HepG2 (cell line): ENCODE data around the gene CBX2. TPM values are rescaled to one million over a fixed set of nuclear protein-coding genes. Genes with fewer than 3 reads are reported as not detected.

Experiments used
- ATF7 ChIP-seq, 2 experiments: fragments of 450-650 bp in 1 of 2; sonication (generic) in 1 of 2; formaldehyde crosslinking in 1 of 2; IDR thresholded peaks; 2 replicates each; pipeline versions ENCODE4 v1.4.0 to v1.6.1; 2016 to 2020; ENCODE audit warnings: antibody characterized with exemption in 1 of 2, mild to moderate bottlenecking in 1 of 2, missing genetic modification reagents in 1 of 2
- CSRNP1 ChIP-seq: sonication (generic); formaldehyde crosslinking; IDR thresholded peaks from 2 replicates; pipeline ENCODE4 v1.8.1; 2023; ENCODE audit warnings: mild to moderate bottlenecking, missing genetic modification reagents
- EED ChIP-seq: sonication (generic); formaldehyde crosslinking; IDR thresholded peaks from 2 replicates; pipeline ENCODE4 v1.5.0; 2020; ENCODE audit warnings: mild to moderate bottlenecking, missing genetic modification reagents
- ELF1 ChIP-seq: sonication (generic); formaldehyde crosslinking; IDR thresholded peaks from 2 replicates; pipeline ENCODE4 v1.4.0; 2020; ENCODE audit warnings: missing genetic modification reagents
- KLF13 ChIP-seq: sonication (generic); formaldehyde crosslinking; IDR thresholded peaks from 2 replicates; pipeline ENCODE4 v1.4.0; 2020; ENCODE audit warnings: mild to moderate bottlenecking, missing genetic modification reagents
- MIXL1 ChIP-seq: IDR thresholded peaks from 2 replicates; pipeline ENCODE4 v1.6.1; 2016
- NFIB ChIP-seq: sonication (generic); formaldehyde crosslinking; IDR thresholded peaks from 2 replicates; pipeline ENCODE4 v1.9.0; 2021; ENCODE audit warnings: missing genetic modification reagents, mild to moderate bottlenecking, borderline replicate concordance
- PATZ1 ChIP-seq: sonication (generic); formaldehyde crosslinking; IDR thresholded peaks from 2 replicates; pipeline ENCODE4 v1.4.0; 2020; ENCODE audit warnings: missing genetic modification reagents
- PITX1 ChIP-seq: sonication (generic); formaldehyde crosslinking; IDR thresholded peaks from 2 replicates; pipeline ENCODE4 v1.5.1; 2020; ENCODE audit warnings: mild to moderate bottlenecking, missing genetic modification reagents
- PREB ChIP-seq: sonication (generic); formaldehyde crosslinking; IDR thresholded peaks from 2 replicates; pipeline ENCODE4 v1.4.0; 2020; ENCODE audit warnings: missing genetic modification reagents
- SNAPC5 ChIP-seq: sonication (generic); formaldehyde crosslinking; IDR thresholded peaks from 2 replicates; pipeline ENCODE4 v1.8.1; 2023; ENCODE audit warnings: mild to moderate bottlenecking, missing genetic modification reagents, borderline replicate concordance
- SYNCRIP ChIP-seq: fragments of 200-400 bp; formaldehyde crosslinking; IDR thresholded peaks from 2 replicates; pipeline ENCODE4 v1.6.1; 2018; ENCODE audit warnings: mild to moderate bottlenecking, low read depth, low read length; ENCODE audit not compliant: insufficient read depth
- TAF1 ChIP-seq: sonication (generic); formaldehyde crosslinking; IDR thresholded peaks from 2 replicates; pipeline ENCODE4 v1.4.0; 2020; ENCODE audit warnings: missing genetic modification reagents
- U2AF2 ChIP-seq: fragments of 200-400 bp; formaldehyde crosslinking; IDR thresholded peaks from 2 replicates; pipeline ENCODE4 v1.6.1; 2017; ENCODE audit warnings: low read depth, mild to moderate bottlenecking, low read length
- ZNF207 ChIP-seq: fragments of 450-650 bp; IDR thresholded peaks from 2 replicates; pipeline ENCODE4 v1.6.1; 2016; ENCODE audit warnings: antibody characterized with exemption, borderline replicate concordance
- ZNF383 ChIP-seq: sonication (generic); formaldehyde crosslinking; IDR thresholded peaks from 2 replicates; pipeline ENCODE4 v1.4.0; 2020; ENCODE audit warnings: missing genetic modification reagents, mild to moderate bottlenecking, borderline replicate concordance
- ZNF530 ChIP-seq: sonication (generic); formaldehyde crosslinking; IDR thresholded peaks from 2 replicates; pipeline ENCODE4 v1.5.0; 2020; ENCODE audit warnings: low read depth, mild to moderate bottlenecking, missing genetic modification reagents
- ZNF547 ChIP-seq: sonication (generic); formaldehyde crosslinking; IDR thresholded peaks from 2 replicates; pipeline ENCODE4 v1.5.1; 2020; ENCODE audit warnings: mild to moderate bottlenecking, missing genetic modification reagents
- ZNF597 ChIP-seq: sonication (generic); formaldehyde crosslinking; IDR thresholded peaks from 2 replicates; pipeline ENCODE4 v1.5.0; 2020; ENCODE audit warnings: missing genetic modification reagents
- ZNF598 ChIP-seq: sonication (generic); formaldehyde crosslinking; IDR thresholded peaks from 2 replicates; pipeline ENCODE4 v1.5.1; 2020; ENCODE audit warnings: mild to moderate bottlenecking, missing genetic modification reagents, borderline replicate concordance
- ZNF644 ChIP-seq: IDR thresholded peaks from 2 replicates; pipeline ENCODE4 v1.6.1; 2016; ENCODE audit warnings: low read depth
- ZNF713 ChIP-seq: sonication (generic); formaldehyde crosslinking; IDR thresholded peaks from 2 replicates; pipeline ENCODE4 v1.4.0; 2020; ENCODE audit warnings: mild to moderate bottlenecking, missing genetic modification reagents
- polyA plus RNA-seq, 8 experiments: library from polyadenylated mRNA; depleted of rRNA in 3 of 8; stranded (reverse) in 7 of 8; unstranded in 1 of 8; fragments of >200 nt; fragmentation: Illumina TruSeq in 4 of 8; extraction: Trizol in 4 of 8; gene quantifications; 2 replicates each; pipeline versions ENCODE4 v1.2.1 to v1.2.3, GENCODE V29; 2011 to 2016; ENCODE audit warnings: low read depth in 4 of 8, missing spikeins in 1 of 8, mixed read lengths in 1 of 8; ENCODE audit not compliant: insufficient read depth in 1 of 8
- total RNA-seq, 5 experiments: library from RNA; depleted of rRNA; stranded (reverse); fragments of >200 nt; fragmentation: Illumina TruSeq; extraction: Trizol; gene quantifications; 2 replicates each; pipeline ENCODE4 v1.2.3, GENCODE V29; 2016; ENCODE audit warnings: low read depth in 1 of 5

CBX2 gene
- total and polyA plus RNA-seq, 2 of the 13 experiments (the other 11 are each of a cell fraction or from before 2014, with no cell fraction given): 14.5 to 31.1 TPM

- TF ChIP-seq ELF1 (CRISPR knock-in tag): no peak; the same call in 1 of the 2 replicates
- TF ChIP-seq ZNF598 (CRISPR knock-in tag): peak; percentile 41; the same call in 1 of the 2 replicates
- no peak for TF ChIP-seq PATZ1 (CRISPR knock-in tag)
- no peak for TF ChIP-seq SNAPC5
- TF ChIP-seq MIXL1 (CRISPR knock-in tag): 0 out of 2 replicates have a peak, but pooled peaks have one; percentile 45
- peak; percentile 9; the same call in 1 of the 2 replicates for TF ChIP-seq CSRNP1
- TF ChIP-seq PREB: no peak
- TF ChIP-seq U2AF2: no peak
- TF ChIP-seq ZNF547 (CRISPR knock-in tag): peak; percentile 75
- TF ChIP-seq ZNF644 (CRISPR knock-in tag): no peak
- no peak for TF ChIP-seq ZNF597 (CRISPR knock-in tag)
- TF ChIP-seq SYNCRIP: no peak
- TF ChIP-seq ZNF530 (CRISPR knock-in tag): no peak
- no peak for TF ChIP-seq ZNF383
- no peak for TF ChIP-seq ATF7 (IDR thresholded peaks at IDR 0.05)
- no peak for TF ChIP-seq ATF7 (CRISPR knock-in tag; IDR thresholded peaks at IDR 0.05)
- TF ChIP-seq ZNF713 (CRISPR knock-in tag): peak; percentile 72; the same call in 1 of the 2 replicates
- no peak for TF ChIP-seq NFIB (CRISPR knock-in tag)
- TF ChIP-seq ZNF207: no peak
- TF ChIP-seq EED (CRISPR knock-in tag): no peak
- peak; percentile 62; the same call in 1 of the 2 replicates for TF ChIP-seq KLF13 (CRISPR knock-in tag)
- no peak for TF ChIP-seq TAF1 (CRISPR knock-in tag)
- TF ChIP-seq PITX1: no peak
Measured at GRCh38 chr17:79798299-79799173, 20.6 kb downstream of the CBX2 start (continued).
